IMR-90 (cell line): ENCODE measurements around the gene MROH7. TPM values are rescaled to one million over a fixed set of nuclear protein-coding genes. Genes with fewer than 3 reads are reported as not detected.

ENCODE experiments used
- ATAC-seq: fragments of 200-7000 bp; cut with Tn5 transposase; 2 replicates; pipeline ENCODE4 v1.9.1; 2020; ENCODE audit warnings: low read depth, mild to moderate bottlenecking, moderate library complexity
- BruUV-seq: library from RNA; stranded (reverse); fragments of 400-500 nt; replicated peaks from 2 replicates; lab custom pipeline; 2021; lab: Mats Ljungman, UMichigan
- CTCF ChIA-PET: fragments of 300-600 bp; formaldehyde crosslinking; extraction: SDS; loops from one replicate; lab custom pipeline; 2021; ENCODE audit warnings: antibody characterized with exemption; lab: Yijun Ruan, JAX
- POLR2A ChIA-PET: fragments of 300-600 bp; sonication (Branson Sonifier 250); formaldehyde crosslinking; loops from one replicate; lab custom pipeline; 2022; ENCODE audit warnings: antibody characterized with exemption; ENCODE audit not compliant: unreplicated experiment; lab: Charles Lee
- DNase-seq: peaks from one replicate; pipeline ENCODE4 v3.0.0; 2013
- H2AFZ ChIP-seq: replicated peaks from 2 replicates; pipeline ENCODE3; 2013; ENCODE audit warnings: low read length, mild to moderate bottlenecking; ENCODE audit not compliant: poor library complexity
- H2AK5ac ChIP-seq: 2 replicates; pipeline ENCODE4 v1.6.1; 2013; ENCODE audit warnings: low read depth, low read length, inconsistent platforms
- H2AK9ac ChIP-seq: replicated peaks from 2 replicates; pipeline ENCODE3; 2013; ENCODE audit warnings: mild to moderate bottlenecking, low read depth, low read length, moderate library complexity; ENCODE audit not compliant: poor library complexity
- H2BK120ac ChIP-seq: 2 replicates; pipeline ENCODE4 v1.6.1; 2013; ENCODE audit warnings: low read depth, low read length, inconsistent platforms
- H2BK15ac ChIP-seq: 3 replicates; pipeline ENCODE4 v1.6.1; 2013; ENCODE audit warnings: low read depth, low read length, inconsistent platforms
- H2BK20ac ChIP-seq: 2 replicates; pipeline ENCODE4 v1.6.1; 2013; ENCODE audit warnings: low read depth, mild to moderate bottlenecking, inconsistent platforms, low read length, moderate library complexity
- H2BK5ac ChIP-seq: 2 replicates; pipeline ENCODE4 v1.6.1; 2013; ENCODE audit warnings: mild to moderate bottlenecking, low read depth, low read length, inconsistent platforms; ENCODE audit not compliant: poor library complexity, severe bottlenecking
- H3K14ac ChIP-seq: replicated peaks from 2 replicates; pipeline ENCODE4 v1.6.1; 2013; ENCODE audit warnings: low read depth, low read length, inconsistent platforms
- H3K18ac ChIP-seq: 2 replicates; pipeline ENCODE4 v1.6.1; 2013; ENCODE audit warnings: low read depth, low read length, control low read depth
- H3K23ac ChIP-seq: 2 replicates; pipeline ENCODE4 v1.6.1; 2013; ENCODE audit warnings: low read depth, low read length, inconsistent platforms
- H3K27ac ChIP-seq: 2 replicates; pipeline ENCODE4 v1.5.1; 2013; ENCODE audit warnings: mild to moderate bottlenecking, control low read depth, low read length; ENCODE audit not compliant: insufficient read depth
- H3K27me3 ChIP-seq: 2 replicates; pipeline ENCODE4 v1.6.1; 2013; ENCODE audit warnings: low read length; ENCODE audit not compliant: control insufficient read depth, insufficient read depth
- H3K36me3 ChIP-seq: 2 replicates; pipeline ENCODE4 v1.6.1; 2013; ENCODE audit warnings: low read length, mixed read lengths; ENCODE audit not compliant: control insufficient read depth, insufficient read depth
- H3K4ac ChIP-seq: 2 replicates; pipeline ENCODE4 v1.6.1; 2013; ENCODE audit warnings: low read depth, low read length, inconsistent platforms
- H3K4me1 ChIP-seq: 2 replicates; pipeline ENCODE4 v1.6.1; 2013; ENCODE audit warnings: low read length, mixed read lengths; ENCODE audit not compliant: control insufficient read depth, insufficient read depth
- H3K4me2 ChIP-seq: 2 replicates; pipeline ENCODE4 v1.6.1; 2013; ENCODE audit warnings: low read depth, mild to moderate bottlenecking, control low read depth, low read length, moderate library complexity
- H3K4me3 ChIP-seq: 2 replicates; pipeline ENCODE4 v1.5.1; 2013; ENCODE audit warnings: low read depth, mild to moderate bottlenecking, control low read depth, low read length, moderate library complexity; ENCODE audit not compliant: insufficient read depth
- H3K56ac ChIP-seq: 2 replicates; pipeline ENCODE4 v1.6.1; 2013; ENCODE audit warnings: low read length, inconsistent platforms; ENCODE audit not compliant: insufficient read depth; ENCODE audit errors: extremely low read depth
- H3K79me1 ChIP-seq, 2 experiments: 2 replicates each; pipeline ENCODE4 v1.6.1; 2013; ENCODE audit warnings: low read length in 2 of 2, inconsistent platforms in 1 of 2, low read depth in 1 of 2
- H3K9ac ChIP-seq: 2 replicates; pipeline ENCODE4 v1.6.1; 2013; ENCODE audit warnings: low read depth, low read length, control low read depth
- H3K9me1 ChIP-seq: 2 replicates; pipeline ENCODE4 v1.6.1; 2013; ENCODE audit warnings: low read length, inconsistent platforms; ENCODE audit not compliant: insufficient read depth
- H3K9me3 ChIP-seq: 2 replicates; pipeline ENCODE4 v1.6.1; 2013; ENCODE audit warnings: low read length; ENCODE audit not compliant: control insufficient read depth, insufficient read depth
- H4K20me1 ChIP-seq: 2 replicates; pipeline ENCODE4 v1.6.1; 2013; ENCODE audit warnings: low read length, inconsistent platforms; ENCODE audit not compliant: insufficient read depth
- H4K5ac ChIP-seq: 2 replicates; pipeline ENCODE4 v1.6.1; 2013; ENCODE audit warnings: mild to moderate bottlenecking, low read depth, low read length, control low read depth
- H4K8ac ChIP-seq, 2 experiments: 2 replicates each; pipeline ENCODE4 v1.6.1; 2013; ENCODE audit warnings: low read depth in 2 of 2, low read length in 2 of 2, control low read depth in 1 of 2, inconsistent platforms in 1 of 2
- H4K91ac ChIP-seq: 2 replicates; pipeline ENCODE4 v1.6.1; 2013; ENCODE audit warnings: low read depth, low read length, inconsistent platforms; ENCODE audit not compliant: insufficient read depth
- CEBPB ChIP-seq: IDR thresholded peaks from 2 replicates; pipeline ENCODE4 v1.6.1; 2012; ENCODE audit warnings: low read depth, low read length, improper control_type of control experiment
- FOS ChIP-seq: fragments of 150-350 bp; IDR thresholded peaks from 2 replicates; pipeline ENCODE4 v1.6.1; 2016; ENCODE audit warnings: low read depth, low read length
- MAFK ChIP-seq: IDR thresholded peaks from 2 replicates; pipeline ENCODE4 v1.6.1; 2012; ENCODE audit warnings: low read depth, low read length, improper control_type of control experiment
- MAZ ChIP-seq: IDR thresholded peaks from 2 replicates; pipeline ENCODE4 v1.6.1; 2012; ENCODE audit warnings: low read depth, mild to moderate bottlenecking, low read length, improper control_type of control experiment, moderate library complexity, borderline replicate concordance
- MXI1 ChIP-seq: IDR thresholded peaks from 2 replicates; pipeline ENCODE4 v1.6.1; 2012; ENCODE audit warnings: low read depth, mild to moderate bottlenecking, low read length, moderate library complexity, borderline replicate concordance
- NFE2L2 ChIP-seq: fragments of 150-350 bp; IDR thresholded peaks from 2 replicates; pipeline ENCODE4 v1.6.1; 2016; ENCODE audit warnings: low read depth, mild to moderate bottlenecking, low read length
- POLR2A ChIP-seq: IDR thresholded peaks from 2 replicates; pipeline ENCODE4 v1.6.1; 2012; ENCODE audit warnings: mild to moderate bottlenecking, low read depth, low read length
- RFX5 ChIP-seq: IDR thresholded peaks from 2 replicates; pipeline ENCODE4 v1.8.0; 2012; ENCODE audit warnings: low read depth, mild to moderate bottlenecking, low read length, moderate library complexity
- WGBS, 2 experiments: methylation state at CpG; one replicate each; pipeline versions ENCODE4 v1.1.5 to v1.1.7; 2013; ENCODE audit warnings: missing lambda C conversion rate in 2 of 2; ENCODE audit not compliant: insufficient read length in 1 of 2; ENCODE audit errors: extremely low coverage in 2 of 2; 5-methylcytosine and 5-hydroxymethylcytosine counted together
- dilution Hi-C: fragments of 300-500 bp; cut with HindIII; formaldehyde crosslinking; loops from one replicate; pipeline ENCODE4 v1.14.3; 2018; ENCODE audit warnings: low sequenced_read_pairs; ENCODE audit not compliant: unreplicated experiment
- in situ Hi-C: fragments of 300-500 bp; cut with MboI; formaldehyde crosslinking; loops from 3 replicates; pipeline ENCODE4 v1.14.3; 2019; ENCODE audit warnings: low sequenced_read_pairs, inconsistent platforms, mixed read lengths
- intact Hi-C: fragments of 100-400 bp; cut with micrococcal nuclease; formaldehyde crosslinking; loops from 2 replicates; pipeline ENCODE4 v1.10.0; 2022
- polyA plus RNA-seq, 3 experiments: library from polyadenylated mRNA; depleted of rRNA; stranded (reverse); fragments of >200 nt; gene quantifications; 2 replicates each; pipeline ENCODE4 v1.2.3, GENCODE V29; 2012; ENCODE audit warnings: low replicate concordance in 1 of 3
- total RNA-seq: library from RNA; depleted of rRNA; stranded (reverse); fragments of >200 nt; gene quantifications from 2 replicates; pipeline ENCODE4 v1.2.3, GENCODE V29; 2012
- TF ChIP-seq, protein P1 (sequence below): conservative IDR thresholded peaks from 2 replicates; pipeline ENCODE4 v1.5.1; 2012; ENCODE audit warnings: mild to moderate bottlenecking, low read depth, low read length, improper control_type of control experiment
- TF ChIP-seq, protein P2 (sequence below): fragments of 150-350 bp; IDR thresholded peaks from 2 replicates; pipeline ENCODE4 v1.6.1; 2016; ENCODE audit warnings: low read depth, mild to moderate bottlenecking, low read length, moderate library complexity, borderline replicate concordance
- TF ChIP-seq, protein P3 (sequence below): fragments of 150-350 bp; IDR thresholded peaks from 2 replicates; pipeline ENCODE4 v1.6.1; 2017; ENCODE audit warnings: mild to moderate bottlenecking, antibody characterized with exemption, low read length, low read depth

MROH7 gene
- total and polyA plus RNA-seq, 2 of the 4 experiments (the other 2 are of a cell fraction), result not detected

DNA sequence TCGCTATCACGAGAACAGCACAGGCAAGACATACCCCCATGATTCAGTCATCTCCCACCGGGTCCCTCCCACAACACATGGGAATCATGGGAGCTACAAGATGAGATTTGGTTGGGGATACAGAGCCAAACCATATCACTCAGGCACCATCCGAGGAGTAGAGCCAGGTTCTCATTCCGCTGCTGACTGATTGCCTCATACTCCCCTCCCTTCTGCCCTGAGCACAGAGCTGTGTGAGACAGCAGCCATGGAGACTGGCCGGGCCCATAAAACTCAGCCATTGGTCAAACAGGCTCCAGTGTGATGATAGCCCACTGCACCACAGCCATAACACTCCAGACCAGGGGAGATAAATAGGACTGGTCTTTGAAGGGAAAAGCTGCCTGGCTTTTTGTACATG is 96.7 kb downstream of the MROH7 start:
- no CpG with 5 or more reads among the region's 6 CpGs for WGBS, 2 experiments
- ATAC-seq (no peak), DNase-seq (no peak)
- H3K4me3 ChIP-seq, result no peak overlapping the region
- no peak overlapping the region for H2BK5ac ChIP-seq
- no peak overlapping the region for H4K5ac ChIP-seq
- dilution Hi-C loops (no loop called here), intact Hi-C loops (no loop called here), in situ Hi-C loops (no loop called here)
- H2BK15ac ChIP-seq, result no peak overlapping the region
- H4K91ac ChIP-seq, result no peak overlapping the region
- CTCF ChIA-PET, result no interaction called here
- H3K27ac ChIP-seq, result no peak overlapping the region
- H3K36me3 ChIP-seq, result peaks cover 42% of the 10 kb centered on the region
- 0 out of 2 replicates have a peak, but pooled peaks cover 3% of the 10 kb centered on the region for H4K20me1 ChIP-seq
- no peak overlapping the region for H4K8ac ChIP-seq
- H3K27me3 ChIP-seq, result no peaks in the 10 kb centered on the region
- no peak overlapping the region for H2BK20ac ChIP-seq
- no peak overlapping the region for H3K4me2 ChIP-seq
- no peak overlapping the region for H3K9ac ChIP-seq
- H3K4ac ChIP-seq, result no peak overlapping the region
- POLR2A ChIA-PET, result no interaction called here
- TF ChIP-seq MXI1 (no peak), FOS (no peak), POLR2A (no peak), NFE2L2 (no peak), MAZ (no peak), RFX5 (no peak), MAFK (no peak), CEBPB (no peak)
- TF ChIP-seq, protein P1, sequence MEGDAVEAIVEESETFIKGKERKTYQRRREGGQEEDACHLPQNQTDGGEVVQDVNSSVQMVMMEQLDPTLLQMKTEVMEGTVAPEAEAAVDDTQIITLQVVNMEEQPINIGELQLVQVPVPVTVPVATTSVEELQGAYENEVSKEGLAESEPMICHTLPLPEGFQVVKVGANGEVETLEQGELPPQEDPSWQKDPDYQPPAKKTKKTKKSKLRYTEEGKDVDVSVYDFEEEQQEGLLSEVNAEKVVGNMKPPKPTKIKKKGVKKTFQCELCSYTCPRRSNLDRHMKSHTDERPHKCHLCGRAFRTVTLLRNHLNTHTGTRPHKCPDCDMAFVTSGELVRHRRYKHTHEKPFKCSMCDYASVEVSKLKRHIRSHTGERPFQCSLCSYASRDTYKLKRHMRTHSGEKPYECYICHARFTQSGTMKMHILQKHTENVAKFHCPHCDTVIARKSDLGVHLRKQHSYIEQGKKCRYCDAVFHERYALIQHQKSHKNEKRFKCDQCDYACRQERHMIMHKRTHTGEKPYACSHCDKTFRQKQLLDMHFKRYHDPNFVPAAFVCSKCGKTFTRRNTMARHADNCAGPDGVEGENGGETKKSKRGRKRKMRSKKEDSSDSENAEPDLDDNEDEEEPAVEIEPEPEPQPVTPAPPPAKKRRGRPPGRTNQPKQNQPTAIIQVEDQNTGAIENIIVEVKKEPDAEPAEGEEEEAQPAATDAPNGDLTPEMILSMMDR, result no peak
- TF ChIP-seq, protein P2, sequence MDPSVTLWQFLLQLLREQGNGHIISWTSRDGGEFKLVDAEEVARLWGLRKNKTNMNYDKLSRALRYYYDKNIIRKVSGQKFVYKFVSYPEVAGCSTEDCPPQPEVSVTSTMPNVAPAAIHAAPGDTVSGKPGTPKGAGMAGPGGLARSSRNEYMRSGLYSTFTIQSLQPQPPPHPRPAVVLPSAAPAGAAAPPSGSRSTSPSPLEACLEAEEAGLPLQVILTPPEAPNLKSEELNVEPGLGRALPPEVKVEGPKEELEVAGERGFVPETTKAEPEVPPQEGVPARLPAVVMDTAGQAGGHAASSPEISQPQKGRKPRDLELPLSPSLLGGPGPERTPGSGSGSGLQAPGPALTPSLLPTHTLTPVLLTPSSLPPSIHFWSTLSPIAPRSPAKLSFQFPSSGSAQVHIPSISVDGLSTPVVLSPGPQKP, result no peak
- TF ChIP-seq, protein P3, sequence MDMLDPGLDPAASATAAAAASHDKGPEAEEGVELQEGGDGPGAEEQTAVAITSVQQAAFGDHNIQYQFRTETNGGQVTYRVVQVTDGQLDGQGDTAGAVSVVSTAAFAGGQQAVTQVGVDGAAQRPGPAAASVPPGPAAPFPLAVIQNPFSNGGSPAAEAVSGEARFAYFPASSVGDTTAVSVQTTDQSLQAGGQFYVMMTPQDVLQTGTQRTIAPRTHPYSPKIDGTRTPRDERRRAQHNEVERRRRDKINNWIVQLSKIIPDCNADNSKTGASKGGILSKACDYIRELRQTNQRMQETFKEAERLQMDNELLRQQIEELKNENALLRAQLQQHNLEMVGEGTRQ, result no peak
- H3K23ac ChIP-seq, result no peak overlapping the region
- H3K9me3 ChIP-seq, result no peaks in the 10 kb centered on the region
- H3K14ac ChIP-seq, result no peak overlapping the region
- H3K4me1 ChIP-seq, result no peaks in the 10 kb centered on the region; the same call in 1 of the 2 replicates
- 0 out of 4 replicates have a peak, but pooled peaks cover 0 to 6% of the 10 kb centered on the region in 2 experiments for H3K79me1 ChIP-seq
- no TSS peak for BruUV-seq
- no peak overlapping the region for H3K56ac ChIP-seq
- H2AK9ac ChIP-seq, result no peak overlapping the region
- no peak overlapping the region for H3K18ac ChIP-seq
- H2AK5ac ChIP-seq, result no peak overlapping the region
- no peak overlapping the region for H2AFZ ChIP-seq
- H2BK120ac ChIP-seq, result no peak overlapping the region
- H3K9me1 ChIP-seq, result no peaks in the 10 kb centered on the region
